GM12865 (cell line): Measurements from ENCODE around the gene ARFGAP1.

Experiments
- DNase-seq: peaks from one replicate; pipeline ENCODE4 v3.0.0; 2010; ENCODE audit warnings: low read depth
- H3K4me3 ChIP-seq: 2 replicates; pipeline ENCODE4 v1.5.1; 2011; ENCODE audit warnings: mild to moderate bottlenecking, low read depth, low read length, control low read depth
- TF ChIP-seq, protein P1 (sequence below): IDR thresholded peaks from 2 replicates; pipeline ENCODE4 v1.5.1; 2011; ENCODE audit warnings: low read length, control low read depth, low read depth, inconsistent platforms; ENCODE audit not compliant: insufficient read depth; ENCODE audit errors: missing control alignments

Gene ARFGAP1

DNA sequence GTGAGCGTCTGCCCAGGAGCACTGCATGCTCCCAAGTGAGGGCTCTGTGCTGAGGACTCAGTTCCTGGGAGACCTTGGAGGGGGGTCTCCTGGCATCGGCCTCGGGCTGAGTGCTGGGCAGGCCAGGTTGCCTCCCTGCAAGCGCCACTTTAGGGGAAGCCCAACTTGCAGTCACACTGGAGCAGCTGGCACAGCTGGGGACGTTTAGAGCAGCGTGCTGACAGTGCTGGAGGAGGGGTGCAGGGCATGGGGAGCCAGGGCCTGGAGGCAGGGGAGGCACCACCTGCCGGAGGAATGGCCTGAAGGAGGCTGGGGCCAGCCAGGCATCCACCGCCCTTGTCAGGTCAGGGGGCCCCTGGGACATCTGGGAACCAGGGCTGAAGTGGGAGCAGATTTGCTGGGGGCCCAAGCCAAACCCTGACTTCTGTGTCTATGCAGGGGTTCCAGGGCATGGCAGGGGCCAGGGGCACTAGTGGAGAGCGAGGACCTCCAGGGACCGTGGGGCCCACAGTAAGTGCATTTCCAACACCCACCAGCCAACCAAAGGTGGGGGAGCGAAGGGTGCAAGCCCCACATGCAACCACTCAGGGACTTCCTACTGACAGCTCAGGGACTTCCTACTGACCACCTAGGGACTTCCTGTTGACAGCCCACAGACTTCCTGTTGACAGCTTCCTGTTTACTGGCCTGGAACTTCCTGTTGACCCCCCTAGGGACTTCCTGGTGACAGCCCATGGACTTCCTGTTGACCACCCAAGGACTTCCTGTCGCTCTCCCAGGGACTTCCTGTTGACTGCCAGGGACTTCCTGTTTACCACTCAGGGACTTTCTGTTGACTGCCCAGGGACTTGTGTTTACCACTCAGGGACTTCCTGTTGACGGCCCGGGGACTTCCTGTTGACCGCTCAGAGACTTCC is 54.0 kb downstream of the ARFGAP1 start:
- TF ChIP-seq, protein P1, sequence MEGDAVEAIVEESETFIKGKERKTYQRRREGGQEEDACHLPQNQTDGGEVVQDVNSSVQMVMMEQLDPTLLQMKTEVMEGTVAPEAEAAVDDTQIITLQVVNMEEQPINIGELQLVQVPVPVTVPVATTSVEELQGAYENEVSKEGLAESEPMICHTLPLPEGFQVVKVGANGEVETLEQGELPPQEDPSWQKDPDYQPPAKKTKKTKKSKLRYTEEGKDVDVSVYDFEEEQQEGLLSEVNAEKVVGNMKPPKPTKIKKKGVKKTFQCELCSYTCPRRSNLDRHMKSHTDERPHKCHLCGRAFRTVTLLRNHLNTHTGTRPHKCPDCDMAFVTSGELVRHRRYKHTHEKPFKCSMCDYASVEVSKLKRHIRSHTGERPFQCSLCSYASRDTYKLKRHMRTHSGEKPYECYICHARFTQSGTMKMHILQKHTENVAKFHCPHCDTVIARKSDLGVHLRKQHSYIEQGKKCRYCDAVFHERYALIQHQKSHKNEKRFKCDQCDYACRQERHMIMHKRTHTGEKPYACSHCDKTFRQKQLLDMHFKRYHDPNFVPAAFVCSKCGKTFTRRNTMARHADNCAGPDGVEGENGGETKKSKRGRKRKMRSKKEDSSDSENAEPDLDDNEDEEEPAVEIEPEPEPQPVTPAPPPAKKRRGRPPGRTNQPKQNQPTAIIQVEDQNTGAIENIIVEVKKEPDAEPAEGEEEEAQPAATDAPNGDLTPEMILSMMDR, result no peak
- peak; percentile 29 for DNase-seq
- H3K4me3 ChIP-seq, result no peak overlapping the region

DNA sequence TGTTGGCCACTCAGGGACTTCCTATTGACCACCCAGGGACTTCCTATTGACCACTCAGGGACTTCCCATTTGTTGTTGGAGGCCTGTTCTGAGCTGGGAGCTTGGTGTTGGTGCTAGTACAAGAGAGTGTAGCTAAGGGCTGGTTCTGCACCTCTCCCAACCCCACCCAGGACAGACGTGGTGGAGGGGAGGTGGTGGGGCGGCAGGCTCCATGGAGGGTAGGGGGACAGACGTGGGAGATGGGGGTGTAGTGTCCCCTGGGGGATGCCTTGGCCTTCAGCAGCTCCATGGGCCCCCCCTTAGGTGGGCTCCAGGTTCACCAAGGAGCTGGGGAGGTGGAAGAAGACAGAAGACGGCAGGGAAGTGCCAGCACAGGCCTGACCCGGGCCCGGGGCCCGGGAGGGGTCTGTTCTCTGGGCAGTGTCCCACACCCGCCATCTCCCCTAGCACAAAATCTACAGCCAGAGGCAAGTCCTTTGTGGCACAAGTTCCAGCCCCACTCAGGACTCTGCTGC is 54.7 kb downstream of the ARFGAP1 start:
- H3K4me3 ChIP-seq, result no peak overlapping the region
- DNase-seq, result no peak
- TF ChIP-seq, protein P1, result no peak

DNA sequence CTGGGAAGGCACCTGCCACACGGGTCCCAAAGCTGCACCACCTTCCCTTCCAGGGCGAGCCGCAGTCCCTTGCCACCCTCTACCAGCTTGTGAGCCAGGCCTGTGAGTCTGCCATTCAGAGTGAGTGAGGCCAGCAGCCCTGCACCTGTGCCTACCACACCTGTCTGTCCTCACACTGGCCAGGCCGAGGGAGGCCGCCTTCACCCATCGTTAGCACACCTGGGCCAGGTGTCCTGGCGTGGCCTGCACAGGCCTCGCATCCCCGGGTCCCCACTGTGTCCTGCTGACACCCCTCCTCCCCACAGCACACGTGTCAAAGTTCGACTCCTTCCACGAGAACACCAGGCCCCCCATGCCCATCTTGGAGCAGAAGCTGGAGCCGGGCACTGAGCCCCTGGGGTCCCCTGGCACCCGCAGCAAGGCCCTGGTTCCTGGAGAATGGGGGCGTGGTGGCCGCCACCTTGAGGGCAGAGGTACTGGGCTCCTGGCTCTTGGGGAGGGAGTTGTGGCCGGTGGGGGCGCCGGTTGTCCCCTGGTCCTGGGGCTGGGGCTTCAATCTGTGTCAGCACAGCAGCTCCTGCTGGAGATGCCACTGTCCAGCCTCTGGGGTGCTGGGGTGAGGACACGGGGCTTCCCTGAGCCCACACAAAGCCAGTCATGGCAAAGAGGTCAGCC is 55.5 kb downstream of the ARFGAP1 start:
- TF ChIP-seq, protein P1, result no peak
- DNase-seq, result no peak
- H3K4me3 ChIP-seq, result no peak overlapping the region

DNA sequence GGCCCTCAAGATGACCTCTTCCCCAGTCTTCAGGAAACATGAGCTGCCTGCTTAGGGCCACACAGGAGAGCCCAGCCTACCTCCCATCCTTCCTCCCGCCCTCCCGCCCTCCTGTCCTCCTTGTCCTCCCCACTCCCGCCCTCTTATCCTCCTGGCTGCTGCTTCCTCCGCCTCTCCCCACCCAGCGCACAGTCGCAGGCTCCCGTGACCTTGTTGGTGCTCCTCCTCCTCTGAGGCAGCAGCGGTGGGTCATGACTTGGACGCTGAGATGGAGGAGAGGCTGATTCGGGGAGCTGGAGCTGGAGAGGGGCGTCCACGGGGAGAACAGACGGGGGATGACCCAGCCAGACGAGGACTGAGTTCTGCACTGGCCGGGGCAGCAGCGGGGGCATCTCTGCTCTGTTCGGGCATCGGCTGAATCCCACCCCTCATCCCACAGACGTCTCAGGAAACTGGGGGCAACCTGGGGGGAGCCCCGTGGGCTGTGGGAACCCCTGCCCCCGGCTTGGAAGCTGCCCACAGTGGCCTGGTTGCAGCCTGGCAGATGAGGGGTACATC is 56.2 kb downstream of the ARFGAP1 start:
- no peak for DNase-seq
- TF ChIP-seq, protein P1, result no peak
- no peak overlapping the region for H3K4me3 ChIP-seq

DNA sequence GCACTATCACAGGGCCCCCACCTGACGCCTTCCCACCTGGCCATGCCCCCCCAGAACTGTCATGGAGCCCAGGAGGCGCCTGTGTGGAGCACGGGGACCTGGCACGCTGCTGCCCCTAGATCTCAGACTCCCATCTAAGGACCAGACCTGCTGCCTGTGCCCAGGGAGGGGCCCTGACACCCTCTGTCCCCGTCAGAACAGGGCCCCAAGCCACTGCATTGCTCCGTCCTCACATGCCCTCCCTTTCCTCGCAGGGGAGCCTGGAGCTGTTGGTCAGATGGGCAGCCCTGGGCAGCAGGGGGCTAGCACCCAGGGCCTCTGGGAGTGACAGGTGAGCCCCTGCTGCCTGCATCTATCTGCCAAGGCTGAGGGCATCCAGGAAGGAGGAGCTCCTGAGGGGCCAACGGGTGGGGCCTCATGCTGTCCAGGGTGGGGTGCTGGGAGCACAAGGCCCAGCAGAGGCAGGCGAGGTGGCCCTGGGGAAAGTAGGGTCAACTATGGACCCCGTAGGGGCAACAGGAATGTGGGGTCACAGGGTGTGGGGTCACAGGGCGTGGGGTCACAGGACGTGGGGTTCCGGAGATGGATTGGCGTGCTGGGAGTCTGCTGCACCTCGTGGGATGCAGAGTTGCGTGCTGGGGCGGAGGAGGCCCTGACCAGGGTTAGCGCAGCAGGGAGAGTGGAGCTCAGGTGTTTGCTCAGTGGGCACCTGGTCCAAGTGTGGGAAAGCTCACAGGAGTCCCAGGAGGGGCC is 56.9 kb downstream of the ARFGAP1 start:
- no peak for DNase-seq
- H3K4me3 ChIP-seq, result no peak overlapping the region
- TF ChIP-seq, protein P1, result no peak

DNA sequence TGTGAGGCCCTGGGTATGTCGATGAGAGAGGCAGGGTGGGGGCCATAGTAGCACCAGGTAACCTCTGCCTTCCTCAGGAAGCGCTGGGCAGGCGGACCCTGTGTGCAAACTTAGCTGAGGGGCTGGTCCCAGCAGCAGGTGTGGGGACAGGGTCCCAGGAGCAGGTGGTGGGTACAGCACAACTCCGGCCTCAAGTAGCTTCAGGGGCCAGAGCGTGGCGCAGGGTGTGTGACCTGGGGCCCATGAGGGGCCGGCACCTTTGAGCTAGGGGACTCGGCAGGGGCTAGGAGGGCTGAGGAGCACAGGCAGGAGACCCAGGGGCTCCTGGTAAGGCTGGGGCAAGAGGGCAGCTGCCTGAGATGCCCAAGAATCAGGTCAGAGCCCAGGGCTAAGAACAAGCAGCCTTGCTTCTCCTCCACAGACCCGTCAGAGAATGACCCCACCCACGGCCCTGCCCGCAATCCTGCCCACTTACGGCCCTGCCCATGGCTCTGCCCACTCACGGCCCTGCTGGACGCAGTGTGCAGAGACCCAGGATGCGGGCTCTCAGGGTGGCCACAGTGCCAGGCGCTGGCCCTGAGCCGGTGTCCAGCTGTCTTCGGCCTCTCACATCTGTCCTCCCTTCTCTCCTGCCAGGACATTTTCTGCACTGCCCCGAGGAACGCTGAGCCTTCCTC is 57.6 kb downstream of the ARFGAP1 start:
- TF ChIP-seq, protein P1, result no peak
- DNase-seq, result no peak
- H3K4me3 ChIP-seq, result no peak overlapping the region
